ENCODE measurements around the gene SENP1.

- TF ChIP-seq CTCF (conservative IDR thresholded peaks at IDR 0.05; ENCODE audit: low read depth, low read length) (no peak), EZH2 (IDR thresholded peaks at IDR 0.05; ENCODE audit: borderline replicate concordance, low read depth, low read length, poor library complexity, severe bottlenecking) (no peak)
These were observed 13.4 kb upstream of the SENP1 start, which contains the start of gene PFKM for GRCh38 chr12:48119078-48119833.
